Upper lobe of left lung (tissue), 6 donors: ENCODE data around the gene CCNF. TPM values are rescaled to one million over a fixed set of nuclear protein-coding genes. Genes with fewer than 3 reads are reported as not detected.

Source experiments
- ATAC-seq, 2 donors: fragments of 200-7000 bp; cut with Tn5 transposase; one replicate each; pipeline ENCODE4 v1.9.1; 2022; ENCODE audit warnings: mild to moderate bottlenecking in 2 of 2, moderate library complexity in 2 of 2; ENCODE audit not compliant: low FRiP score in 2 of 2
- DNase-seq, 2 donors: peaks; one replicate each; pipeline ENCODE4 v3.0.0-alpha.2; 2019 to 2020
- H3K27ac ChIP-seq, 4 donors: fragments of 200-600 bp; sonication (generic); one replicate each; pipeline ENCODE4 v1.5.1; 2016 to 2019
- H3K27me3 ChIP-seq, 4 donors: fragments of 200-600 bp; sonication (generic); one replicate each; pipeline ENCODE4 v1.5.1; 2017 to 2019
- H3K36me3 ChIP-seq, 4 donors: fragments of 200-600 bp; sonication (generic); one replicate each; pipeline ENCODE4 v1.5.1; 2016 to 2019
- H3K4me1 ChIP-seq, 4 donors: fragments of 200-600 bp; sonication (generic); one replicate each; pipeline ENCODE4 v1.5.1; 2018 to 2019
- H3K4me3 ChIP-seq, 4 donors: fragments of 200-600 bp; sonication (generic); one replicate each; pipeline ENCODE4 v1.5.1; 2017 to 2019; ENCODE audit warnings: mild to moderate bottlenecking in 2 of 4, moderate library complexity in 1 of 4
- H3K9me3 ChIP-seq, 4 donors: fragments of 200-600 bp; sonication (generic); one replicate each; pipeline ENCODE4 v1.5.1; 2018 to 2019
- EP300 ChIP-seq, 4 donors: sonication (generic); formaldehyde crosslinking; IDR thresholded peaks; one replicate each; pipeline ENCODE4 v1.5.1; 2017; ENCODE audit warnings: antibody characterized with exemption in 4 of 4, control low read depth in 2 of 4
- POLR2A ChIP-seq, 4 donors: fragments of 450-650 bp; IDR thresholded peaks; one replicate each; pipeline ENCODE4 v1.5.1; 2016 to 2017; ENCODE audit warnings: antibody characterized with exemption in 4 of 4, mild to moderate bottlenecking in 2 of 4
- POLR2AphosphoS5 ChIP-seq, 2 donors: sonication (generic); formaldehyde crosslinking; IDR thresholded peaks; one replicate each; pipeline ENCODE4 v1.5.1; 2017; ENCODE audit warnings: antibody characterized with exemption in 2 of 2
- WGBS, 2 donors: methylation state at CpG; one replicate each; pipeline ENCODE4 v1.1.5; 2017 to 2018; 5-methylcytosine and 5-hydroxymethylcytosine counted together
- total RNA-seq, 6 donors: library from RNA; depleted of rRNA in 4 of 6; stranded (reverse); fragments of >200 nt in 4 of 6; gene quantifications; one replicate each; pipeline versions ENCODE4 v1.1.0 to v1.2.1, GENCODE V29; 2016 to 2021
- TF ChIP-seq, protein P1 (sequence below), 6 experiments: fragments of 450-650 bp in 4 of 6; fragments of 200-600 bp in 2 of 6; sonication (generic) in 2 of 6; IDR thresholded peaks; one replicate each; pipeline ENCODE4 v1.5.1; 2016 to 2019; ENCODE audit warnings: antibody characterized with exemption in 6 of 6
- donor health status: DM: no; HTN: no; CAD: no; lungs with moderate emphysema.
- donor health status: DM: no; HTN: yes; CAD: no; lungs with severe emphysema.

CCNF gene
- total RNA-seq, 6 donors from 2014 or later, result 2.7 to 5.2 (median 3.9) TPM

DNA sequence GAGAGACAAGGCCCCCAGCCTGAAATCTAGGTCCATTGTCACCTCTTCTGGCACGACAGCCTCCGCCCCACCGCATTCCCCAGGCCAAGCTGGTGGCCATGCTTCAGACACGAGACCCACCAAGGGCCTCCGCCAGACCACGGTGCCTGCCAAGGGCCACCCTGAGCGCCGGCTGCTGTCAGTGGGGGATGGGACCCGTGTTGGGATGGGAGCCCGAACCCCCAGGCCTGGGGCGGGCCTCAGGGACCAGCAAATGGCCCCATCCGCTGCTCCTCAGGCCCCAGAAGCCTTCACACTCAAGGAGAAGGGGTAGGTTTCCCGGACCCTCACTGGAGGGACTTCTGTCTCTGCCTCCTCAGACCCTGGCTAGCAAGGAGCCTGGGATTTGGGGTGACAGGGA lies 31.7 kb downstream of the CCNF start:
- WGBS, 2 donors, result 60 to 78% methylated on average over 2 to 7 of the region's 13 CpGs

DNA sequence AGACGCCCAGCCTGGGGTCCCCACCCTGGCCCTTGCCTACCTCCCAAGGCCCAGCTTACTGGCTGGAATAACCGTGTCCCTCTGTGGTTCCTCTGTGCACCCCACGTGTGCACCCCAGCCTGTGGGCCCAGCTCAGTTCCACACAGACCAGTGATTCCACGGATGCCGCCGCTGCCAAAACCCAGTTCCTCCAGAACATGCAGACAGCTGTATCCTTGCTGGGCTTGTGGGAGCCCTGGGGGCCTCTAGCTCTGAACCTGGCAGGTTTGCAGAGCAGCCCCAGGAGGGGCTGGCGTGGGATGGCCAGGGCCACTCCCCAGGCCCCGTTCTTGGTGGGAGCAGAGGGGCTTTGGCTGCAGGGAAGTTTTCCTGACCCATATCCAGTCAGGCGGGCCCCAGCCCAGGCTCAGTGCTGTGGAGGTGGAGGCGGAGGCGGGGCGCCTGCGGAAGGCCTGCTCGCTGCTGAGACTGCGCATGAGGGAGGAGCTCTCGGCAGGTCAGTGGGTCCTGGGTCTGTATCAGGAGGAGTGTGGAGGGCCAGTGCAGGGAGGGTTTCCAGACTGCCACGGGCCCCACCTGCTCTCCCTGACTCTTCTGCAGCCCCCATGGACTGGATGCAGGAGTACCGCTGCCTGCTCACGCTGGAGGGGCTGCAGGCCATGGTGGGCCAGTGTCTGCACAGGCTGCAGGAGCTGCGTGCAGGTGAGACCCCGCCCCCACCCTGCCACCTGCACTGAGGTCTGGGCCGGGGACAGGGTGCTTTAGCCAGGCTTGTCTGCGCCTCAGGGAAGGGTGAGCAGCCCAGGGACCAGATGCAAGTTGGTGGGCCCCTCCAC lies 33.0 kb downstream of the CCNF start:
- Histone ChIP-seq H3K4me3 (no peak overlapping the region), H3K4me1 (peaks cover 9 to 27% (median 22%) of the 10 kb centered on the region in 4 donors), H3K27ac (no peak overlapping the region), H3K9me3 (no peaks in the 10 kb centered on the region), H3K36me3 (no peaks in the 10 kb centered on the region), H3K27me3 (no peaks in the 10 kb centered on the region)
- no peak for ATAC-seq
- TF ChIP-seq, protein P1, sequence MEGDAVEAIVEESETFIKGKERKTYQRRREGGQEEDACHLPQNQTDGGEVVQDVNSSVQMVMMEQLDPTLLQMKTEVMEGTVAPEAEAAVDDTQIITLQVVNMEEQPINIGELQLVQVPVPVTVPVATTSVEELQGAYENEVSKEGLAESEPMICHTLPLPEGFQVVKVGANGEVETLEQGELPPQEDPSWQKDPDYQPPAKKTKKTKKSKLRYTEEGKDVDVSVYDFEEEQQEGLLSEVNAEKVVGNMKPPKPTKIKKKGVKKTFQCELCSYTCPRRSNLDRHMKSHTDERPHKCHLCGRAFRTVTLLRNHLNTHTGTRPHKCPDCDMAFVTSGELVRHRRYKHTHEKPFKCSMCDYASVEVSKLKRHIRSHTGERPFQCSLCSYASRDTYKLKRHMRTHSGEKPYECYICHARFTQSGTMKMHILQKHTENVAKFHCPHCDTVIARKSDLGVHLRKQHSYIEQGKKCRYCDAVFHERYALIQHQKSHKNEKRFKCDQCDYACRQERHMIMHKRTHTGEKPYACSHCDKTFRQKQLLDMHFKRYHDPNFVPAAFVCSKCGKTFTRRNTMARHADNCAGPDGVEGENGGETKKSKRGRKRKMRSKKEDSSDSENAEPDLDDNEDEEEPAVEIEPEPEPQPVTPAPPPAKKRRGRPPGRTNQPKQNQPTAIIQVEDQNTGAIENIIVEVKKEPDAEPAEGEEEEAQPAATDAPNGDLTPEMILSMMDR (IDR thresholded peaks at IDR 0.05), result no peak
- TF ChIP-seq POLR2A (IDR thresholded peaks at IDR 0.05), result no peak
- TF ChIP-seq EP300 (IDR thresholded peaks at IDR 0.05), result no peak
- TF ChIP-seq POLR2AphosphoS5 (IDR thresholded peaks at IDR 0.05), result no peak
- DNase-seq, result peak in 1 of 2 donors; percentile 75
- 86 to 87% methylated on average over 7 to 18 of the region's 23 CpGs for WGBS, 2 donors

More for the DNA sequence above, 31.7 kb downstream of the CCNF start:
- Histone ChIP-seq H3K27me3 (no peaks in the 10 kb centered on the region), H3K4me1 (peaks cover 9 to 27% (median 21%) of the 10 kb centered on the region in 4 donors), H3K27ac (no peak overlapping the region), H3K9me3 (no peaks in the 10 kb centered on the region), H3K36me3 (no peaks in the 10 kb centered on the region), H3K4me3 (no peak overlapping the region)
- no peak for ATAC-seq
- DNase-seq, result peak in 1 of 2 donors; percentile 76
- TF ChIP-seq, protein P1 (IDR thresholded peaks at IDR 0.05), result no peak
- TF ChIP-seq POLR2A (IDR thresholded peaks at IDR 0.05) (no peak), EP300 (IDR thresholded peaks at IDR 0.05) (no peak), POLR2AphosphoS5 (IDR thresholded peaks at IDR 0.05) (no peak)

DNA sequence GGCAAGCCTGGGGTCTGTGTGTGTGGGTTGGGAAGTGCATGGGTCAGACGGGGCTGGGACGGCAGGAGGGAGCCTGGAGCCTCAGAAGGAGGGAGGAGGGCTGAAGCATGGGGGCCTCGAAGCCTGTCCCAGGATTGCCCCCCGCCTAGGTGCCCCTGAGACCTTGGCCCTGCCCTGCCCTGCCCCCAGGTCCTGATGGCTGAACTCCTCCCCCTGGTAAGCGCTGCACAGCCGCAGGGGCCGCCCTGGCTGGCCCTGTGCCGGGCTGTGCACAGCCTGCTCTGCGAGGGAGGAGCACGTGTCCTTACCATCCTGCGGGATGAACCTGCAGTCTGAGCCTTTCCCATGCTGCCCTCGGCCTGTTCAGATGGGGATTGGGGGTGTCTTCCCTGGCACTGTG lies 35.1 kb downstream of the CCNF start:
- no peak for TF ChIP-seq EP300 (IDR thresholded peaks at IDR 0.05)
- no peak for TF ChIP-seq POLR2AphosphoS5 (IDR thresholded peaks at IDR 0.05)
- TF ChIP-seq, protein P1 (IDR thresholded peaks at IDR 0.05), result no peak
- TF ChIP-seq POLR2A (IDR thresholded peaks at IDR 0.05), result no peak
- Histone ChIP-seq H3K27me3 (peaks cover 0 to 20% (median 9%) of the 10 kb centered on the region in 4 donors), H3K27ac (no peak overlapping the region), H3K36me3 (no peaks in the 10 kb centered on the region), H3K9me3 (no peaks in the 10 kb centered on the region), H3K4me1 (peaks cover 25 to 36% (median 30%) of the 10 kb centered on the region in 4 donors), H3K4me3 (no peak overlapping the region)
- ATAC-seq (no peak), DNase-seq (peak in 1 of 2 donors; percentile 44)
- WGBS, 2 donors, result 79 to 92% methylated on average over 2 to 12 of the region's 12 CpGs

- ATAC-seq, result no peak
- Histone ChIP-seq H3K9me3 (no peaks in the 10 kb centered on the region), H3K36me3 (no peaks in the 10 kb centered on the region), H3K4me3 (no peak overlapping the region), H3K27me3 (peaks cover 0 to 33% (median 12%) of the 10 kb centered on the region in 4 donors), H3K27ac (no peak overlapping the region), H3K4me1 (peaks cover 18 to 36% (median 22%) of the 10 kb centered on the region in 4 donors)
- peak in 1 of 2 donors; percentile 52 for DNase-seq
- 85 to 88% methylated on average over 11 to 12 of the region's 12 CpGs for WGBS, 2 donors
- TF ChIP-seq EP300 (IDR thresholded peaks at IDR 0.05) (no peak), POLR2AphosphoS5 (IDR thresholded peaks at IDR 0.05) (no peak), POLR2A (IDR thresholded peaks at IDR 0.05) (no peak)
Measured at GRCh38 chr16:2465653-2466415, 36.6 kb downstream of the CCNF start.
